Upper lobe of right lung (tissue), 1 donor: ENCODE results near the gene NUP133. TPM values are rescaled to one million over a fixed set of nuclear protein-coding genes. Genes with fewer than 3 reads are reported as not detected.

Source experiments
- ATAC-seq: fragments of 200-7000 bp; cut with Tn5 transposase; one replicate; pipeline ENCODE4 v1.9.1; 2020; ENCODE audit warnings: mild to moderate bottlenecking, moderate library complexity
- DNase-seq: peaks from one replicate; pipeline ENCODE4 v3.0.0-alpha.2; 2020
- H3K27ac ChIP-seq: fragments of 200-600 bp; one replicate; pipeline ENCODE4 v1.8.0; 2022
- H3K27me3 ChIP-seq: fragments of 200-600 bp; one replicate; pipeline ENCODE4 v1.8.0; 2022; ENCODE audit warnings: mild to moderate bottlenecking
- H3K36me3 ChIP-seq: fragments of 200-600 bp; one replicate; pipeline ENCODE4 v1.8.0; 2022
- H3K4me1 ChIP-seq: fragments of 200-600 bp; one replicate; pipeline ENCODE4 v1.8.0; 2022
- H3K4me3 ChIP-seq: fragments of 200-600 bp; one replicate; pipeline ENCODE4 v1.8.0; 2022; ENCODE audit warnings: mild to moderate bottlenecking
- H3K9me3 ChIP-seq: fragments of 200-600 bp; one replicate; pipeline ENCODE4 v1.8.0; 2022
- intact Hi-C: fragments of 100-400 bp; cut with DNase I; formaldehyde crosslinking; loops from one replicate; pipeline ENCODE4 v1.11.0; 2022
- total RNA-seq: library from RNA; stranded (reverse); fragmentation: NEBNext Ultra II Directional; extraction: Animal tissue kit (Norgen Biotek cat#: 25700); gene quantifications from one replicate; pipeline ENCODE4 v1.2.1, GENCODE V29; 2021
- TF ChIP-seq, protein P1 (sequence below): fragments of 200-600 bp; IDR thresholded peaks from one replicate; pipeline ENCODE4 v1.8.0; 2022; ENCODE audit warnings: antibody characterized with exemption
- donor health status: DM: no; HTN: yes; CAD: no; lungs with severe emphysema.

Gene NUP133
- total RNA-seq, 1 donor from 2014 or later: 33.8 TPM

GRCh38 chr1:229432116-229432461 lies 76.1 kb downstream of the NUP133 start:
- H3K4me3 ChIP-seq: no peak overlapping the region
- intact Hi-C loops: no loop called here
- DNase-seq: no peak

GRCh38 chr1:229431284-229432115 lies 76.6 kb downstream of the NUP133 start:
- ATAC-seq (no peak), DNase-seq (no peak)
- no peaks in the 10 kb centered on the region for H3K36me3 ChIP-seq
- no peaks in the 10 kb centered on the region for H3K9me3 ChIP-seq
- H3K4me1 ChIP-seq: peaks cover 15% of the 10 kb centered on the region
- TF ChIP-seq, protein P1, sequence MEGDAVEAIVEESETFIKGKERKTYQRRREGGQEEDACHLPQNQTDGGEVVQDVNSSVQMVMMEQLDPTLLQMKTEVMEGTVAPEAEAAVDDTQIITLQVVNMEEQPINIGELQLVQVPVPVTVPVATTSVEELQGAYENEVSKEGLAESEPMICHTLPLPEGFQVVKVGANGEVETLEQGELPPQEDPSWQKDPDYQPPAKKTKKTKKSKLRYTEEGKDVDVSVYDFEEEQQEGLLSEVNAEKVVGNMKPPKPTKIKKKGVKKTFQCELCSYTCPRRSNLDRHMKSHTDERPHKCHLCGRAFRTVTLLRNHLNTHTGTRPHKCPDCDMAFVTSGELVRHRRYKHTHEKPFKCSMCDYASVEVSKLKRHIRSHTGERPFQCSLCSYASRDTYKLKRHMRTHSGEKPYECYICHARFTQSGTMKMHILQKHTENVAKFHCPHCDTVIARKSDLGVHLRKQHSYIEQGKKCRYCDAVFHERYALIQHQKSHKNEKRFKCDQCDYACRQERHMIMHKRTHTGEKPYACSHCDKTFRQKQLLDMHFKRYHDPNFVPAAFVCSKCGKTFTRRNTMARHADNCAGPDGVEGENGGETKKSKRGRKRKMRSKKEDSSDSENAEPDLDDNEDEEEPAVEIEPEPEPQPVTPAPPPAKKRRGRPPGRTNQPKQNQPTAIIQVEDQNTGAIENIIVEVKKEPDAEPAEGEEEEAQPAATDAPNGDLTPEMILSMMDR: no peak
- intact Hi-C loops: no loop called here
- no peak overlapping the region for H3K4me3 ChIP-seq
- peaks cover 75% of the 10 kb centered on the region for H3K27me3 ChIP-seq
- H3K27ac ChIP-seq: no peak overlapping the region

More at GRCh38 chr1:229432116-229432461, 76.1 kb downstream of the NUP133 start:
- Histone ChIP-seq H3K36me3 (no peaks in the 10 kb centered on the region), H3K9me3 (no peaks in the 10 kb centered on the region), H3K27me3 (peaks cover 75% of the 10 kb centered on the region), H3K4me1 (peaks cover 15% of the 10 kb centered on the region), H3K27ac (no peak overlapping the region)
- TF ChIP-seq, protein P1: no peak
- no peak for ATAC-seq

DNA sequence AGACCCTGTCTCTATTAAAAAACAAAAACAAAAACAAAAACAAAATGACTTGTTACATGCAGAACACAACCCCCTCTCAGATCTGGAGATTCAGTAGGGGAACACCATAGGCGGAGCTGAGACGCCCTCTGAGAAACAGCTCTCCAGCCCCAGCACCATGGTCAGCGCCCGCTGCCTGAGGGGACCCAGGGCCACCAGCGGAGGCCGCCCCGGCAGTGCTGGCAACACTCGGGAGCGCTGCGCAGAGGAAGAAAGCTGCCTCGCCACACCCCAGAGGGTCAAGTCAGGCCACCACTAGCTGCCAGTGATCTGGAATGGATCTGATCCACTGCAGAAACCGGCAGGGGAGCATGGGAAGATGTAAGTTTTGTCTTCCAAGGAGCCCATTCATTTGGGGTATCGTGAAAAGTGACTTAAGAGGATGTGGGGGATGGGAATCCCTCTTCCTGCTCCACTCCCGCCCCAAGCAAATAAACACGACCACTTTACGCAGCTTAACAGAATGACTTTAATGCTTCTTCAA lies 77.3 kb downstream of the NUP133 start:
- DNase-seq (peak; percentile 74), ATAC-seq (peak; percentile 70)
- Histone ChIP-seq H3K4me1 (peaks cover 15% of the 10 kb centered on the region), H3K27me3 (peaks cover 75% of the 10 kb centered on the region), H3K4me3 (no peak overlapping the region), H3K27ac (no peak overlapping the region), H3K9me3 (no peaks in the 10 kb centered on the region), H3K36me3 (no peaks in the 10 kb centered on the region)
- intact Hi-C loops: no loop called here
- TF ChIP-seq, protein P1: no peak

- Histone ChIP-seq H3K9me3 (no peaks in the 10 kb centered on the region), H3K4me1 (peaks cover 15% of the 10 kb centered on the region), H3K27me3 (peaks cover 60% of the 10 kb centered on the region), H3K36me3 (no peaks in the 10 kb centered on the region), H3K4me3 (no peak overlapping the region), H3K27ac (no peak overlapping the region)
- ATAC-seq (no peak), DNase-seq (no peak)
- TF ChIP-seq, protein P1: no peak
- intact Hi-C loops: no loop called here
Observed at GRCh38 chr1:229428256-229428655, 79.9 kb downstream of the NUP133 start.

- no peak for DNase-seq
- Histone ChIP-seq H3K36me3 (no peaks in the 10 kb centered on the region), H3K9me3 (no peaks in the 10 kb centered on the region), H3K4me3 (no peak overlapping the region), H3K4me1 (peaks cover 15% of the 10 kb centered on the region), H3K27ac (no peak overlapping the region), H3K27me3 (peaks cover 58% of the 10 kb centered on the region)
- intact Hi-C loops: no loop called here
- no peak for ATAC-seq
- TF ChIP-seq, protein P1: no peak
Observed at GRCh38 chr1:229427572-229427971, 80.6 kb downstream of the NUP133 start.
